AG09309 (cell line): Measurements from ENCODE around the gene BANF2.
"Not testable (repeated sequence)": the region's sequence is repeated elsewhere in the genome, so short reads cannot be mapped to it uniquely, and the experiment has no call there.

ENCODE experiments used
- DNase-seq: peaks from one replicate; pipeline ENCODE4 v3.0.0-alpha.2; 2010; ENCODE audit warnings: low read depth
- H3K4me3 ChIP-seq: 2 replicates; pipeline ENCODE4 v1.5.1; 2011; ENCODE audit warnings: mild to moderate bottlenecking, low read depth, low read length, moderate library complexity; ENCODE audit not compliant: control insufficient read depth
- CTCF ChIP-seq: IDR thresholded peaks from 2 replicates; pipeline ENCODE4 v1.5.1; 2011; ENCODE audit warnings: mild to moderate bottlenecking, low read depth, low read length, inconsistent platforms; ENCODE audit not compliant: insufficient read depth, control insufficient read depth; ENCODE audit errors: missing control alignments

Gene BANF2

GRCh38 chr20:17698384-17698783 is 1.4 kb upstream of the BANF2 start:
- TF ChIP-seq CTCF, result no peak
- no peak for DNase-seq
- no peak overlapping the region for H3K4me3 ChIP-seq

GRCh38 chr20:17700637-17701036 is 871 bp downstream of the BANF2 start:
- DNase-seq, result no peak
- H3K4me3 ChIP-seq, result no peak overlapping the region
- no peak for TF ChIP-seq CTCF

GRCh38 chr20:17701826-17702225 is 2.1 kb downstream of the BANF2 start:
- no peak for TF ChIP-seq CTCF
- H3K4me3 ChIP-seq, result no peak overlapping the region
- no peak for DNase-seq

- TF ChIP-seq CTCF, result no peak
- H3K4me3 ChIP-seq, result no peak overlapping the region
- DNase-seq, result no peak
Measured at GRCh38 chr20:17704589-17705317, 5.0 kb downstream of the BANF2 start.

GRCh38 chr20:17705916-17706315 is 6.2 kb downstream of the BANF2 start:
- TF ChIP-seq CTCF, result no peak
- no peak for DNase-seq
- no peak overlapping the region for H3K4me3 ChIP-seq

- DNase-seq, result no peak
- no peak for TF ChIP-seq CTCF
- no peak overlapping the region for H3K4me3 ChIP-seq
Measured at GRCh38 chr20:17706632-17707031, 6.9 kb downstream of the BANF2 start.

- not testable (repeated sequence) for DNase-seq, H3K4me3 ChIP-seq
Measured at GRCh38 chr20:17707951-17708350, 8.2 kb downstream of the BANF2 start.
